GDM1 (cell line): ENCODE data around the gene SPPL2C.

Experiments
- DNase-seq: peaks from one replicate; lab custom pipeline; 2025; lab: John Stamatoyannopoulos, UW

SPPL2C gene

DNA sequence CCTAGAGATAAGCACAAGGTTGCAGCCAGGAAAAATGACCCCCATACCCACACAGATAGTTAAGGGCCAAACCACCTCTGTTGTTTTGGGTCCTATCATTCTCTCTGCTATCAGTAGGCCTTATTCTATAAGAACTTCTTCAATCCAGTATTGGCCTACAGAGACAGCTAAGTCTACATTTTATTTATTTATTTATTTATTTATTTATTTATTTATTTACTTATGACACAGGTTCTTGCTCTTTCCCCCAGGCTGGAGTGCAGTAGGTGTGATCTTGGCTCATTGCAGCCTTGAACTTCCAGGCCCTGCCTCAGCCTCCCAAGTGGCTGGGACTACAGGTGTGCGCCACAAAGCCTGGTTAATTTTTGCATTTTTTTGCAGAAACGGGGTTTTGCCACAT is 42.2 kb downstream of the SPPL2C start:
- no peak for DNase-seq

DNA sequence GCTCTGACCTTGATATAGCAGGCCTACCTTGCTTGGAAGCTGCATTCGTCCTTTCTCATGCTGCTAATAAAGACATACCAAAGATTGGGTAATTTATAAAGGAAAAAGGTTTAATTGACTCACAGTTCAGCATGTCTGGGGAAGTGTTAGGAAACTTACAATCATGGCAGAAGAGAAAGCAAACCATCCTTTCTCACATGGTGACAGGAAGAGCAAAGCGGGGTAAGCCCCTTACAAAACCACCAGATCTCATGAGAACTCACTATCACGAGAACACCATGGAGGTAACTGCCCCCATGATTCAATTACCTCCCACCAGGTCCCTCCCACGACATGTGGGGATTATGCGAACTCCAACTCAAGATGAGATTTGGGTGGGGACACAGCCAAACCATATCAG is 43.7 kb downstream of the SPPL2C start:
- no peak for DNase-seq

DNA sequence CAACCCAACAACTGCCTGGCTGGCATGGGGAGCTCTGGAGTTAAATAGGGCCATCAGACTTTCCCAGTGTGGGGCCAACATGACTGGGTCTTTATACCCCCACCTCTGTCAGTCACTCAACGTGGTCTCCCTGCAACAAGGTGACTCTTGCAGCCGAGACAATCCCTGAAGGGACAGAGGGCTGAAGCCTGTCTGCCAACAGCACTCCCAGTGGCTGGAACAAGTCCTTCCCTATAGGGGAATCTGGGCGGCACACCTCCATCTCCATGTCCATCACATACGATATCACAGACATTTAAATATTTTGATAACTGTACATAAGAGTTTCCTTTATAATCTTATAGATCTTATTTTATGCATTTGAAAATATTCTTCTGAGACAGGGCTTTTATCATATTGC is 44.9 kb downstream of the SPPL2C start:
- no peak for DNase-seq

DNA sequence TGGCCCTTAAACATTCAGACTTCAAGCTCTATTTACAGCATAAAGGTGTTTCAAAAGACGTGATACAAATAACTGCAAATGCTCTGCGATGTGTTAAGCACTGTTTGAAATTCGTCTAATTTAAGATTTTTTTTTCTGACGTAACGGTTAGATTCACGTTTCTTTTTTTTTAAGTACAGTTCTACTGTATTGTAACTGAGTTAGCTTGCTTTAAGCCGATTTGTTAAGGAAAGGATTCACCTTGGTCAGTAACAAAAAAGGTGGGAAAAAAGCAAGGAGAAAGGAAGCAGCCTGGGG is 49.0 kb downstream of the SPPL2C start:
- DNase-seq: no peak

DNA sequence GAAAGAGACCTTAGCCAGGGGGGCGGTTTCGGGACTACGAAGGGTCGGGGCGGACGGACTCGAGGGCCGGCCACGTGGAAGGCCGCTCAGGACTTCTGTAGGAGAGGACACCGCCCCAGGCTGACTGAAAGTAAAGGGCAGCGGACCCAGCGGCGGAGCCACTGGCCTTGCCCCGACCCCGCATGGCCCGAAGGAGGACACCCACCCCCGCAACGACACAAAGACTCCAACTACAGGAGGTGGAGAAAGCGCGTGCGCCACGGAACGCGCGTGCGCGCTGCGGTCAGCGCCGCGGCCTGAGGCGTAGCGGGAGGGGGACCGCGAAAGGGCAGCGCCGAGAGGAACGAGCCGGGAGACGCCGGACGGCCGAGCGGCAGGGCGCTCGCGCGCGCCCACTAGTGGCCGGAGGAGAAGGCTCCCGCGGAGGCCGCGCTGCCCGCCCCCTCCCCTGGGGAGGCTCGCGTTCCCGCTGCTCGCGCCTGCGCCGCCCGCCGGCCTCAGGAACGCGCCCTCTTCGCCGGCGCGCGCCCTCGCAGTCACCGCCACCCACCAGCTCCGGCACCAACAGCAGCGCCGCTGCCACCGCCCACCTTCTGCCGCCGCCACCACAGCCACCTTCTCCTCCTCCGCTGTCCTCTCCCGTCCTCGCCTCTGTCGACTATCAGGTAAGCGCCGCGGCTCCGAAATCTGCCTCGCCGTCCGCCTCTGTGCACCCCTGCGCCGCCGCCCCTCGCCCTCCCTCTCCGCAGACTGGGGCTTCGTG is 49.5 kb downstream of the SPPL2C start, which contains the start of gene MAPT:
Gene MAPT, plus strand, starts transcription at position 533 of the 763 bp plus-strand sequence. CDS start 67,784 bp downstream, outside the sequence.
- DNase-seq: peak; percentile 77

DNA sequence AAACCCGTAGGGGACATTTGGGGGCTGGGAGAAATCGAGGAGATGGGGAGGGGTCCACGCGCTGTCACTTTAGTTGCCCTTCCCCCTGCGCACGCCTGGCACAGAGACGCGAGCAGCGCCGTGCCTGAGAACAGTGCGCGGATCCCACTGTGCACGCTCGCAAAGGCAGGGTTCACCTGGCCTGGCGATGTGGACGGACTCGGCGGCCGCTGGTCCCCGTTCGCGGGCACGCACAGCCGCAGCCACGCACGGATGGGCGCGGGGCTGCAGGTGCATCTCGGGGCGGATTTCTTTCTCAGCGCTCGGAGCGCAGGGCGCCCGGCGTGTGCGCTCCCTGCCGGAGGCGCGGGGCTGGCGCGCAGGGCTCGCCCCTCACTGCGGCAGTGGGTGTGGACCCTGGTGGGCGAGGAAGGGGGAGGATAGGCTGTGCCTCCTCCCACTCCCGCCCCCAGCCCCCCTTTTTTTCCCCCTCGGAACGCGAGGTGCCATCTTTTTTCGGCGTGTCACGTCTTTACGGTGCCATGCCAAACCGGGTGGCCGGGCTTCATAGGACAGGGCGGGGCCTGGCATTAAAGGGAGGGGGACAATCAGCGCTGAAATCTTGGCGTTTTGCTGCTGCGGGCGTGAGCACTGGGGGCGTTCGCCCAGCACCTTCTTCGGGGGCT is 50.8 kb downstream of the SPPL2C start:
- DNase-seq: no peak

DNA sequence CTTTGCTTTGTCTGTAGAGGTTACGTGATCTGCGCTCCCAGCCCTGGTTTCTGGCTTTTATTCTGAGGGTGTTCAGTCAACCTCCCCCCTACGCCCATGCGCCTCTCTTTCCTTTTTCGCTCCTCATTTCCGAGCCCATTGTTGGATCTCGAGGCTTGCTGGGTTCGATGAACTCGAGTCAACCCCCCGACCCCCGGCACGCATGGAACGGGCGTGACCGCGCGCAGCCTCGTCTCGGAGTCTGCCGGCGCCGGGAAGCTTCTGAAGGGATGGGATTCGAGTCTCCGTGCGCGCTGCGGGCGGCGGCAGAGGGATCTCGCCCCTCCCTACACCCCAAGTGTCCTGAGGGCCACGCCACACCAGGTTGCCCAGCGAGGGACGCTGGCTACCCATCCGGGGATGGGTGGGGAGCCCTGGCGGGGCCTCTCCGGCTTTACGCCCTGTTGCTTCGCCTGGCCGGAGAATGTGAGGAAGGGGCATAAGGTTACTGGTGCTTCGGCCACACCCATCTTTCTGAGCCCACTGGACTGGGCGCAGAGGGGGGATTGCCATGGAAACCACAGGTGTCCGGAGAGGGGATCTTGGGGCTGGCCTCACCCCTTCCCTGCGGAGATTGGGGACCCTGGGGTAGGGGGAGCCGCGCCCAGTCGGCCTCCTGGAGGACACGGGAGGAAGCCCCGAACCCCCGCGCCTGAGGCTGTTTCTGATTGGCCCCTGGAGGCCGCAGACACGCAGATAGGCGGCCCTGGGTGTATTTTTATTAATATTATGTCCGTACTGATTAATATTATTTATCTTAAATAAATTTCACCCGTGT is 51.5 kb downstream of the SPPL2C start:
- DNase-seq: no peak
